ENCODE data around the gene RBL1.

DNA sequence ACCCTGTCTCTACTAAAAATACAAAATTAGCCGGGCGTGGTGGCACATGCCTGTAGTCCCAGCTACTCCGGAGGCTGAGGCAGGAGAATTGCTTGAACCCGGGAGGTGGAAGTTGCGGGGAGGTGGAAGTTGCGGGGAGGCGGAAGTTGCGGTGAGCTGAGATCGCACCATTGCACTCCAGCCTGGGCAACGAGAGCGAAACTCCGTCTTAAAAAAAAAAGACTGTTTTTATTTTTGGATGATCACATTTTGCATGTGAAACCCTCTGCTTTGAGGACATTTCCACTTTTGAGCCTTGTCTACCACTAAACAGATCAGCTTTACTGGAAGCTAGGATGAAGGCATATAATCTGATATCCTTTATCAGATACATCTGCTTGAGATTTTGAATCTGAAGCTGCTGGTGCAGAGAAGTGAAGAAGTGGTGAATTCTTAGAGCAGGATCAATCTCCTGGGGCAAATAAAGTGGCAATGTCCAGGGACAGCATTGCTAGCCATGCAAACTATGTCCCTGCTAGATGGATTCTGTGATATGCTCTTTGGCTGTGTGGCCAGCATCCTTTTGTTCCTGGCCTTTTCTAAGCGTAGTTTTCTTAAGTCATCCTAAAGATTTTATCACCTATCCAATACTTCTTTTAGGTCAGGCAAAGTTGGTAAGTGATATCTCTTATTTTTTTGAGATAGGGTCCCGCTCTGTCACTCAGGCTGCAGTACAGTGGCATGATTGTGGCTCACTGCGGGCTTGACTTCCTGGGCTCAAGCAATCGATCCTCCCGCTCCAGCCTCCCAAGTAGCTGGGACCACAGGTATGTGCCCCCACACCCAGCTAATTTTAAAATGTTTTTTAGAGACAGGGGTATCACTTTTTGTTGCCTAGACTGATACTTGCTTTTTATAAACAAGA, 23.3 kb downstream of the RBL1 start:
- TF ChIP-seq, protein P1, sequence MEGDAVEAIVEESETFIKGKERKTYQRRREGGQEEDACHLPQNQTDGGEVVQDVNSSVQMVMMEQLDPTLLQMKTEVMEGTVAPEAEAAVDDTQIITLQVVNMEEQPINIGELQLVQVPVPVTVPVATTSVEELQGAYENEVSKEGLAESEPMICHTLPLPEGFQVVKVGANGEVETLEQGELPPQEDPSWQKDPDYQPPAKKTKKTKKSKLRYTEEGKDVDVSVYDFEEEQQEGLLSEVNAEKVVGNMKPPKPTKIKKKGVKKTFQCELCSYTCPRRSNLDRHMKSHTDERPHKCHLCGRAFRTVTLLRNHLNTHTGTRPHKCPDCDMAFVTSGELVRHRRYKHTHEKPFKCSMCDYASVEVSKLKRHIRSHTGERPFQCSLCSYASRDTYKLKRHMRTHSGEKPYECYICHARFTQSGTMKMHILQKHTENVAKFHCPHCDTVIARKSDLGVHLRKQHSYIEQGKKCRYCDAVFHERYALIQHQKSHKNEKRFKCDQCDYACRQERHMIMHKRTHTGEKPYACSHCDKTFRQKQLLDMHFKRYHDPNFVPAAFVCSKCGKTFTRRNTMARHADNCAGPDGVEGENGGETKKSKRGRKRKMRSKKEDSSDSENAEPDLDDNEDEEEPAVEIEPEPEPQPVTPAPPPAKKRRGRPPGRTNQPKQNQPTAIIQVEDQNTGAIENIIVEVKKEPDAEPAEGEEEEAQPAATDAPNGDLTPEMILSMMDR (IDR thresholded peaks at IDR 0.05) = no peak
- no peak for TF ChIP-seq ZFX (IDR thresholded peaks at IDR 0.05; ENCODE audit: borderline replicate concordance)

Measured in 22Rv1 (cell line).